ENCODE measurements around the gene ALKBH5. TPM values are rescaled to one million over a fixed set of nuclear protein-coding genes. Genes with fewer than 3 reads are reported as not detected.

Gene ALKBH5
- polyA plus RNA-seq, 1 of the 3 experiments (the other 2 are of a cell fraction), result 41.0 TPM

GRCh38 chr17:18224053-18224386 lies 40.4 kb downstream of the ALKBH5 start (continued):
- TF ChIP-seq IRF3 (IDR thresholded peaks at IDR 0.05; ENCODE audit: low read depth, low read length) (no peak), TAF1 (IDR thresholded peaks at IDR 0.05; ENCODE audit: borderline replicate concordance, low read depth, low read length) (no peak), ZBTB33 (IDR thresholded peaks at IDR 0.05; ENCODE audit: borderline replicate concordance, low read depth) (no peak)

- Histone ChIP-seq H3K36me3 (replicated peaks in 1 of 2; ENCODE audit: control insufficient read depth in 1 of 2, insufficient read depth in 2 of 2, low read length in 1 of 2) (no peaks in the 10 kb centered on the region), H3K9ac (peak overlapping the region; percentile 26; the same call in 1 of the 2 replicates), H3K27me3 (ENCODE audit: insufficient read depth) (no peaks in the 10 kb centered on the region), H3K79me2 (ENCODE audit: insufficient read depth) (peaks cover 36% of the 10 kb centered on the region), H3K27ac (ENCODE audit: low read depth in 2 of 2, low read length in 1 of 2) (no peak overlapping the region), H3K4me1 (ENCODE audit: control insufficient read depth in 1 of 2, insufficient read depth in 2 of 2, low read depth in 1 of 2, low read length in 1 of 2) (peaks cover 9 to 18% of the 10 kb centered on the region in 2 experiments; a peak in 2 of 4 replicates), H3K4me3 (ENCODE audit: low read depth in 2 of 2, low read length in 1 of 2) (peak overlapping the region; percentile 43 to 61; a peak in 3 of 4 replicates), H4K20me1 (ENCODE audit: insufficient read depth) (0 out of 2 replicates have a peak, but pooled peaks cover 13% of the 10 kb centered on the region), H2AFZ (ENCODE audit: low read depth) (peak overlapping the region; percentile 90), H3K4me2 (peak overlapping the region; percentile 57), H3F3A (replicated peaks; ENCODE audit: insufficient read depth) (no peaks in the 10 kb centered on the region), H3K9me2 (no peaks in the 10 kb centered on the region), H3K9me3 (no peaks in the 10 kb centered on the region)
- 75% methylated on average over 23 of the region's 23 CpGs for WGBS (ENCODE audit: low lambda C conversion rate)
- CTCF ChIA-PET, result interaction anchor here (0.5 to 3.3 kb wide), 4 partner anchors 8 to 1737 kb away, joined by 3 to 13 read pairs (median 4); no protein-coding TSS in a partner anchor
- peak; percentile 41 for DNase-seq
- POLR2A ChIA-PET, result no interaction called here
- TF ChIP-seq POLR2AphosphoS5 (IDR thresholded peaks at IDR 0.05; ENCODE audit: low read depth, low read length), result no peak
- no peak for TF ChIP-seq USF2 (IDR thresholded peaks at IDR 0.05; ENCODE audit: borderline replicate concordance, low read depth, low read length)
- TF ChIP-seq MEF2A (IDR thresholded peaks at IDR 0.05; ENCODE audit: borderline replicate concordance, low read depth), result no peak
- no peak for TF ChIP-seq EZH2phosphoT487 (IDR thresholded peaks at IDR 0.05; ENCODE audit: borderline replicate concordance, low read depth)
- TF ChIP-seq MXI1 (IDR thresholded peaks at IDR 0.05; ENCODE audit: low read depth, low read length), result no peak
- TF ChIP-seq SMC3 (IDR thresholded peaks at IDR 0.05; ENCODE audit: low read depth, low read length), result no peak
- TF ChIP-seq PBX3 (IDR thresholded peaks at IDR 0.05), result no peak
- no peak for TF ChIP-seq IRF3 (IDR thresholded peaks at IDR 0.05; ENCODE audit: low read depth, low read length)
- no peak for TF ChIP-seq NFIC (IDR thresholded peaks at IDR 0.05; ENCODE audit: borderline replicate concordance)
- no peak for TF ChIP-seq GATA2 (CRISPR knock-in tag; IDR thresholded peaks at IDR 0.05)
- no peak for TF ChIP-seq TAF1 (IDR thresholded peaks at IDR 0.05; ENCODE audit: borderline replicate concordance, low read depth, low read length)
- no peak for TF ChIP-seq CTCF (IDR thresholded peaks at IDR 0.05)
- TF ChIP-seq FOXJ3 (CRISPR knock-in tag; IDR thresholded peaks at IDR 0.05), result no peak
- TF ChIP-seq MAX (IDR thresholded peaks at IDR 0.05; ENCODE audit: low read depth), result no peak
- TF ChIP-seq SIN3A (IDR thresholded peaks at IDR 0.05; ENCODE audit: borderline replicate concordance, low read depth, low read length), result no peak
- no peak for TF ChIP-seq ZBTB33 (IDR thresholded peaks at IDR 0.05; ENCODE audit: borderline replicate concordance, low read depth)
- no peak for TF ChIP-seq TEAD4 (IDR thresholded peaks at IDR 0.05; ENCODE audit: borderline replicate concordance, insufficient read depth)
These were observed 40.9 kb downstream of the ALKBH5 start for GRCh38 chr17:18224387-18225120.
